NCI-H1417 (cell line): ENCODE results near the gene NUDCD2.
A peak's percentile ranks its signal among the peaks of the same experiment; 100 is the strongest.
"Not testable (repeated sequence)": the region's sequence is repeated elsewhere in the genome, so short reads cannot be mapped to it uniquely, and the experiment has no call there.

ENCODE experiments used
- DNase-seq, 3 experiments: peaks; one replicate each; lab custom pipeline; 2025; lab: John Stamatoyannopoulos, UW

The NUDCD2 gene

GRCh38 chr5:163467682-163468081 lies 7.8 kb upstream of the NUDCD2 start:
- DNase-seq, result no peak

DNA sequence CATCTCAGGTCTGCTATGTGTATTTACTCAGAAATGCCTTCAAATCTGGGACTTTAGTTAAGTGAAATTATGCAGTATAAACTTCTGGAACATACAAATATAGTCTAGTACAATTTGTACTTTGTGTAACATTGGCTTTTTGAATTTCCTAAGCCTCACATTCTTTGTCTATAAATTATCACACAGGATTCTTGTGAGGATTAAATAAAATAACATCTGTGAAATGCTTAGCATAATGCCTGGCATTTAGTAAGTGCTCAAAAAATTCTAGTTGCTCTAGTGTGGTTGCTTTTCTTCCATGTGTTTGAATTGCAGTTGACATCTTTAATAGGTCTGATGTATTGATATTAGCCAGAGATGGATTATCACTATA lies 3.1 kb upstream of the NUDCD2 start:
- no peak for DNase-seq

DNA sequence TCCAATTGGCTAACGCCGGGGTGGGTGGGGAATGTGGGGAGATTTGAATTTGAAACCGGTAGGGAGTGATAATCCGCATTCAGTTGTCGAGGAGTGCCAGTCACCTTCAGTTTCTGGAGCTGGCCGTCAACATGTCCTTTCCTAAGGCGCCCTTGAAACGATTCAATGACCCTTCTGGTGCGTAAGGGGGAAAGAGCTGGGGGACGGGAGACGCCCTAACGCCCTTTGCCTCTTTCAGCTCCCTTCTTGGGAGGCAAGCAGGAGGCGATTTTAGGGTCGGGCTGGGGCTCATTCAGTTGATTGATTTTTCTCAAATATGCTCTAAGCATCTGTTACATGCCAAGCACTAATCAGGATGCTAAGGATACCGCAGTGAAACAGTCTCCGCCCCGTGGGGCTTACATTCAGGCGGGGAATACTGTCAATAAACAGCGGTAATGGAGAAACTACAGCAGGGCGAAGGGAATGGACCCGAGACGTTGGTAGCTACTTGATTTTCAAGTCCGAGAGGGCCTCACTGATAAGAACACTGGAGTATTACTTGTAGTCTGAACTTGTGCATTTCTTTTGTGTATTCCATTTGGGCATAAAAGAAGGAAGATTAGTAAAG lies 765 bp upstream of the NUDCD2 start, which contains the start of gene HMMR:
TSS of gene HMMR (plus strand) at position 71 of the 610 bp plus-strand sequence. CDS start at position 132, 61 bp downstream.
- DNase-seq, result peak; percentile 65 to 86 (median 75)

DNA sequence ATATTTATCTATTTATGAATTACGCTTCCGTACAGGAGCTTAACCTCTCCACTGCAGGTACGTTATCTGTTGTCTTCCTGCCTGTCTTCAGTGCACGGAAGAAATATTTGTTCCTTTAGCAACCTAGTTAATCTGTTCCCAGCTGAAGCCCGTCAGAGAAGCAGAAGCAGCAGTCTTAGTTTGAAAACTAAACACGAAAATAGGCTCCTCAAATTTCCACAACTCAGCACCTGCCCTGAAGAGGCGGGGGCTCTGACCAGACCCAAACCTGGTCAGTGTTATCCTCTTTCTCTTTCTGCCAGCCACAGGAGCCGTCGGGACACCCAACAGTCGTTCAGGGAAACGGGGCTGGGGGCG lies 462 bp downstream of the NUDCD2 start:
- DNase-seq, result peak in 1 of 3 experiments; percentile 66

DNA sequence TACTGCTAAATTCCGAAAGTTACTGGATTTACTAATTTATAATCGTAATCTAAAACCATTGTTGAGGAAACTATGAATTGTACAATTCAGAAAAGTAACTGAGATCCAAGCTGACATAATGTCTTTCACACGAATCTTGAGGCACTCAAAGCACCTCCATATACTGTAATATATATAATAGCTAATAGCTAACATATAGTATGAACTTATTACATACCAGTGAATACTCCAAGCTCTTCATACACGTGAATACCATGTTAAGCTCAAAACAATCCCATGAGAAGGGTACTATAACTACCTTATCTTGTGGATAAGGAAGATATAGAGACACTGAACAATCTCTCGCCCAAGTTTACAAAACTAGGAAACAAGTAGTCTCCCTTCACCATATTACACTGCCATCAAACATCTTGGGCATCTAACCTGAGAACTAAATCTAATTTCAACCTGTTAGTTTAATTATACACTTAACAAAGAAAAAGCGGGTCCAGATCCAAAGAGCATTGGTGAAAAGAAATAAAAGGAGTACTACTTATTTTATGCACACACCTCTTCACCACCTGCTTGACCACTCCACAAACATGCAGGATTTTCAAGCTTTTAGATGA lies 1.0 kb downstream of the NUDCD2 start:
- peak in 1 of 3 experiments; percentile 45 for DNase-seq

DNA sequence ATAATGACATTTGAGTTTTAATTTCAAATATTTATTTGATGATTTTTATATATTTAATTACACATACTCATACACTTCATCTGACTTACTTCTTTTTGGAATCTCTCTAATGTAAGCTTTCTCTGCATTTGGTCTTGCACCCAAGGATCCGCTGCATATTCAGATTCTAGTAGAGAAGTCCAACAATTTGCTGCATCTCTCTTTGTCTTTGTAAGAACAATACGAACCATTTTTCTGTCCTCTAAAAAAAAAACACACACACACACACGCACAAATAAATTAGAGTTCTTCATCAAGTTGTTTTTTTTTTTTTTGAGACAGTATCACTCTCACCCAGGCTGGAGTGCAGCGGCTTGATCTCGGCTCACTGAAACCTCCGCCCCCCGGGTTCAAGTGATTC lies 3.1 kb downstream of the NUDCD2 start:
- no peak for DNase-seq

GRCh38 chr5:163456029-163456589 lies 3.8 kb downstream of the NUDCD2 start:
- DNase-seq, result no peak

DNA sequence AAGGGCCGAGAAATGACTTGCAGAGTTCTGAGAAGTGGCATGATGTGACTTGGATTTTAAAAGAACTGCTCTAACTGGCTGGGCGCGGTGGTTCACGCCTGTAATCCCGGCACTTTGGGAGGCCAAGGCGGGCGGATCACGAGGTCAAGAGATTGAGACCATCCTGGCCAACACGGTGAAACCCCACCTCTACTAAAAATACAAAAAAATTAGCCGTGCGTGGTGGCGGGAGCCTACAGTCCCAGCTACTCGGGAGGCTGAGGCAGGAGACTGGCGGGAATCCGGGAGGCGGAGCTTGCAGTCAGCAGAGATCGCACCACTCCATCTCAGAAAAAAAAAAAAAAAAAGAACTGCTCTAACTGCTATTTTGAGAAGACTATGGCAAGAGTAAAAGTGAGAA lies 4.5 kb downstream of the NUDCD2 start:
- DNase-seq, result not testable (repeated sequence)

- DNase-seq, result no peak
Observed at GRCh38 chr5:163453705-163454104, 6.2 kb downstream of the NUDCD2 start.

GRCh38 chr5:163451489-163451888 lies 8.4 kb downstream of the NUDCD2 start:
- no peak for DNase-seq

DNA sequence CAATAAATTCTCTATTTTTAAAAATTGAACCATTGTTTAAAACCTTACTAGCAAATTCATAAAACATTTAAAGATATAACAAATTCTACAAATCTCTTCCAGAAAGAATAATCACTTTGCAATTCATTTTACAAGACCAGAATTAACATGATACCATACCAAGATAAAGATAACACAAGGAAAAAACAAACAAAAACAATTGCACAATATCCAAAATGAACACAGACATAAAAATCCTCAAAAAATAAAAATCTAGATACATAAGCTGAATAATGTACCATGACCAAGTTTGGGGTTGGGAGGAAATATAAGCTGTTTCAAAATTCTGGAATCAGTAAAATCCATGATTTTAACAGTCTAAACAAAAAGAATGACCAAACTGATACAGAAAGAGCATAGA lies 11.4 kb downstream of the NUDCD2 start:
- no peak for DNase-seq

GRCh38 chr5:163447875-163448274 lies 12.0 kb downstream of the NUDCD2 start:
- DNase-seq, result no peak

DNA sequence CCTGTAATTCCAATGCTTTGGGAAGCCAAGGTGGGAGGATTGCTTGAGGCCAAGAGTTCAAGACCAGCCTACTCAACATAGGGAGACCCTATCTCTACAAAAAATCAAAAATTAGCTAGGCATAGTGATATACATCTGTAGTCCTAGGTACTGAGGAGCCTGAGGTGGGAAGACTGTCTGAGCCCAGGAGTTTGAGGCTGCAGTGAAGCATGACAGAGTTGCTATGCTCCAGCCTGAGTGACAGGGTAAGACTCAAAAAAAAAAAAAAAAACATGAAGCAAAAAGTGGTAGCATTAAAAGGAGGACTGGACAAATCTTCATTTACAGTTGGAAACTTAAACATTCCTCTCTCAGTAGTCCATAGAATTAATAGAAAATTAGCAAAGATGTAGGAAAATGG lies 12.7 kb downstream of the NUDCD2 start:
- no peak for DNase-seq

- no peak for DNase-seq
Observed at GRCh38 chr5:163445345-163445744, 14.6 kb downstream of the NUDCD2 start.

DNA sequence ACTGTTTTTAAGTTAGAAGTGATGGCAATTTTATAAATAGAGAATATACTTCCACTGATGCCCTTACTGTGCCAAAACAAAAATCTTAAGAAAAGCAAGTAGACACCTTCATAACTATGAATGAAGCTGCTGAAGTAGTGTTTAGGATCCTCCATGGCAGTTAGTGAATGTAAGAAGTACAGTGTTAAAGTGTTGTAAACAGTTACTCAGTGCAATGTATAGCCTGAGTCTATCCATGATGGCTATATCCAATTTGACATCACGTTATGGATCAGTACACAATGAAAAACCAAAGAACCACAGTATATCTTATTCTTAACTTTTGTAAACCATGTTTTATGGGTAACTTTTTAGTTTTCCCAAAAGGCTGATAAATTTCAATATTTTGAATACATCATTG lies 15.4 kb downstream of the NUDCD2 start:
- DNase-seq, result no peak

DNA sequence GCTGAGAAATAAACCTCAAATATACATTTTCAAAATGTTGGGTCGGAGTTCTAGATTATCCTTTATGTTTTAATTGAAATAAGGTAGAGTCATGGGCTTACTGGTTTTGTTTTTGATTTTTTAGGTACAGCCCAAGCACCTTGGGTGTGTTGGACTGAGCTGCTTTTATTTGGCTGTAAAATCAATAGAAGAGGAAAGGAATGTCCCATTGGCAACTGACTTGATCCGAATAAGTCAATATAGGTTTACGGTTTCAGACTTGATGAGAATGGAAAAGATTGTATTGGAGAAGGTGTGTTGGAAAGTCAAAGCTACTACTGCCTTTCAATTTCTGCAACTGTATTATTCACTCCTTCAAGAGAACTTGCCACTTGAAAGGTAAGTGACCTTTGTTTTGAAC lies 18.9 kb downstream of the NUDCD2 start:
- DNase-seq, result no peak

DNA sequence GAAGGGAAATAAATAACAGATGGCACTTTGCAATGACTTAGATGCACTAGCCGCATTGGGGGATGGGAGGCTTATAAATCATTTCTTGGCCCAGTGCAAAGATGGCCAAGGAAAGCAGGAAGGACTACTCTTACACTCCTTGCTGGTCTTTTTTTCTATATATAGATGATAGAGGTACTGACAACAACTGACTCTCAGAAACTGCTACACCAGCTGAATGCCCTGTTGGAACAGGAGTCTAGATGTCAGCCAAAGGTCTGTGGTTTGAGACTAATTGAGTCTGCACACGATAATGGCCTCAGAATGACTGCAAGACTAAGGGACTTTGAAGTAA lies 20.8 kb downstream of the NUDCD2 start:
- no peak for DNase-seq

DNA sequence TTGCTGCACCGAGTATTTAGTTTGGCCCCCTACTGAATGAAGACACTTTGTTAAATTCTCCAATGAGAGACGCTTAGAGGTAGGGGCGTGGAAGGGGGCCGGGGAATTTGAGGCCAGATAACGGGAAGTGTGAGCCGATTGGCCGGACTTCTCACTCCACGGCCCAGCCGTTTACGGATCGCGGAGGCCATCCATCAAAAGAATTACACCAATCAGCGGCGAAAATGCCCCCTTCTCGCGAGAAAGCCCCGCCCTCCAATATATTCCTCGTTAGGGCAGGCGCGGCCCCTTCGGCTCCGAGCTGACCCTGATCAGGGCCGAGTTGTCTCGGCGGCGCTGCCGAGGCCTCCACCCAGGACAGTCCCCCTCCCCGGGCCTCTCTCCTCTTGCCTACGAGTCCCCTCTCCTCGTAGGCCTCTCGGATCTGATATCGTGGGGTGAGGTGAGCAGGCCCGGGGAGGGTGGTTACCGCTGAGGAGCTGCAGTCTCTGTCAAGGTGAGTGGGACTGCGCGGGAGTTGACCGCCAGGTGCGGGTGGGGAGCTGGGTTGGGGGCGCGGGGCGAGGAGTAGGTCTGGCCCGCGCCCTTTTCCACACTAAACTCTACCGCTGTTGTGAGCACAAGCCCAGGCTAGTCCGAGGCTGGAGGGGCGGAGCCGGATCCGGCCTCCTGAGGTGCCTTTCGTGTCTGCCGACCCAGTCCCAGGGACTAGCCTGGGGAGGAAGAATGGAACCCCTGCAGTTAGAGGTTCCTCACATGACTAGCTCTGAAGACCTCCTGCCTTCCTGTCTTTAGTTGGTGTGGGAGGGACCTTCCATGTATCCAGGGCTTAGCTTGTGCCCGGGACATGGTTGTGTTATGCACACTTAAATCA lies 22.4 kb downstream of the NUDCD2 start, which contains the start of gene CCNG1:
TSS of gene CCNG1 (plus strand) at position 287 of the 874 bp plus-strand sequence. CDS start 1,662 bp downstream, outside the sequence.
- peak; percentile 90 to 96 (median 95) for DNase-seq

- no peak for DNase-seq
Observed at GRCh38 chr5:163437011-163437308, 22.9 kb downstream of the NUDCD2 start.

DNA sequence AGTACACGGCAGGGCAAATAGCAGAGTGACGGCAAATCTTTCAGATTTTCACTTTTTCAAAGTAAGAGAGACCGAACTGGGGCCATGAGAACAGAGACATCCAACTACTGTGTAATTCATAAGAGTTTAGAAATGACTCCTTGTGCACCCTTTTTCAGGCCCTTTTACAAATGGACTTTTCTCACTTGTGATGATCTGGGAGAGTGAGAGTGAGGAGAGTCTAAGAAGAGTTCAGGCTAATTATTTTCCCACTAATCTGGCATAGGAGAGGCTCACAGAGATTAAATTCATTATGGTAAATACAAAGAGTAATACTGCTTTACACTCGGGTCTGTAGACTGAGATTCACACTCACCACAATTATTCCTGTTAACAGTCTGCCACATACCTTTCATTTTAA lies 23.4 kb downstream of the NUDCD2 start:
- peak in 1 of 3 experiments; percentile 18 for DNase-seq

DNA sequence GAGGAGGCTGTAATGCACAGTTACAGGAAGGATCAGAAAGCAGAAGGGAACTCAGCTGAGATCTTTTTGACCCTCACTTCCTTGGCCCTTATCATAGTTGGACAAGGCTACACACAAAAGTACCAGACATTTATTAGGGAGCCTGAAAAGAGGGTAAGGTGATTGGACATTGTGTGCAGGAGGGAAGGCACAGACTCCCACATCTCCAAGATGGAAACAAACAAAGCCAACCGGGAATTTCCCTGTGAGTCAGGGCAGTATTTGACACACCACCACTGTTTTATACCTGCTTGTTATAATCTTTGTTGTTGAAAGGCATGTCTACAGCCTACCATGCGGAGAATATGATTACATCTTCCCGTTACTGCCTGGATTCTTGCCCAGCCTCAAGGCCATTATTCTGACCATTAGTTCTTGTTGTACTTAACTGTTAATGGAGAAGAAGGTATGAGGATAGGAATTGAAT lies 25.5 kb downstream of the NUDCD2 start:
- DNase-seq, result no peak

DNA sequence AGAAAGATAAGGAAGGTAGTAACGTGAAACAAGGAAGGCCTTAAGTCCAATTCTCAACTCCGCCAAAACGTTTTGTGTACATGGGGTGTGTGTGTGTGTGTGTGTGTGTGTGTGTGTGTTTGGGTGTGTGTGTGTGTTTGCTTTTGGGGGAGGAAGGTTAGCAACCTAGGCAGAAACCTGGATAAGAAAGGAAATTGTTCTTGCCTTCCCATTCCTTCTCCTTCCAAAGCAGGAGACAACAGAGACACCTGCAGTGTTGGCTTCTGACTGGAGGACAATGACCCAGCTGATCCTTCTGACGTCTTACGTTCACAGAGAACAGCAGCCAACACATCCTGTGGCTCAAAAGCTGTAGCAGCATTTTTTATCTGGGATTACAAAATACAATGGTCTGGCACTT lies 26.6 kb downstream of the NUDCD2 start:
- DNase-seq, result no peak

DNA sequence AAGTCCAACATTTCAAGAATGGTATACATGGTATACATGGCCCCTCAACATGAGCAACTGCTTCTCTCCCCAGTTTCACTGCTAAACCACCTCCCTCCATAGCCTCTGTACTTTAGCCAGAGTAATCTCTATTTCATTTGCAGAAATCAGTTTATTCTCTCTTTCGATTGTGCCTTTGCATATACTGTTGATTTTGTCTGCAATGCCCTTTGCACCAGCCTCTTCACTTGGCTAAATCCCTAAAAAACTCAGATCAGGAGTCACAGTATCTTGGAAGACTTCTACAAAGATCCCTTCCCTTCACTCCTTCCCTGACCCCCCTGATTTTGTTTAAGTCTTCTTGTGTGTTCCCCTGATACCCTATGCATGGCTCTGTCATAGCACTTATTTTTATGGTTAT lies 27.4 kb downstream of the NUDCD2 start:
- no peak for DNase-seq
